Neuron (in vitro differentiated cells): ENCODE data around the gene GK.
"Not testable (repeated sequence)": the region's sequence is repeated elsewhere in the genome, so short reads cannot be mapped to it uniquely, and the experiment has no call there.

Experiments used
- H2AFZ ChIP-seq: one replicate; pipeline ENCODE4 v1.6.1; 2013; ENCODE audit warnings: low read depth, mild to moderate bottlenecking, inconsistent platforms, low read length, moderate library complexity
- H3K27me3 ChIP-seq: one replicate; pipeline ENCODE4 v1.6.1; 2013; ENCODE audit warnings: low read length; ENCODE audit not compliant: insufficient read depth
- H3K36me3 ChIP-seq: one replicate; pipeline ENCODE4 v1.6.1; 2013; ENCODE audit warnings: low read length; ENCODE audit not compliant: insufficient read depth
- H3K4me1 ChIP-seq: one replicate; pipeline ENCODE4 v1.6.1; 2013; ENCODE audit warnings: low read length; ENCODE audit not compliant: insufficient read depth
- H3K4me3 ChIP-seq: 2 replicates; pipeline ENCODE4 v1.5.1; 2013; ENCODE audit warnings: mild to moderate bottlenecking, low read length, moderate library complexity
- H3K9me3 ChIP-seq: one replicate; pipeline ENCODE4 v1.6.1; 2013; ENCODE audit warnings: low read length

Gene GK

DNA sequence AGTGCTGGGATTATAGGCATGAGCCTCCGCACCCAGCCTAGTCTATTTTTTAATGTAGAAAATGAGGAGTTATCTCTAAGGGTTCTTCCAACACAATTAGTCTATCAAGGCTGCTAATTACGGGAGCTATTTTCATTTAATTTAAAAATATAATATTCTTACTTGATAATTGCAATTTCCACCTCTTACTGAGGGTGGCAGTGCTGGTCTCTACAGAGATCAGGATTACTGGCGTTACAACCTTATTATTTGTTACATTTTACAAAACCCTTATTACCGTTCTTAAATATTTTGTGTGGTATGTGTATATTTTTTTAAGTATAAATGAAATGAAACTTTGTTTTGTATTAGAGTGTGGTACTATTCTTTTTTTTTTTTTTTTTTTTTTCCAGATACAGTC lies 17.6 kb upstream of the GK start:
- no peak overlapping the region for H2AFZ ChIP-seq
- H3K27me3 ChIP-seq: no peaks in the 10 kb centered on the region
- H3K4me1 ChIP-seq: no peaks in the 10 kb centered on the region
- H3K9me3 ChIP-seq: no peaks in the 10 kb centered on the region
- no peak overlapping the region for H3K4me3 ChIP-seq
- H3K36me3 ChIP-seq: no peaks in the 10 kb centered on the region

DNA sequence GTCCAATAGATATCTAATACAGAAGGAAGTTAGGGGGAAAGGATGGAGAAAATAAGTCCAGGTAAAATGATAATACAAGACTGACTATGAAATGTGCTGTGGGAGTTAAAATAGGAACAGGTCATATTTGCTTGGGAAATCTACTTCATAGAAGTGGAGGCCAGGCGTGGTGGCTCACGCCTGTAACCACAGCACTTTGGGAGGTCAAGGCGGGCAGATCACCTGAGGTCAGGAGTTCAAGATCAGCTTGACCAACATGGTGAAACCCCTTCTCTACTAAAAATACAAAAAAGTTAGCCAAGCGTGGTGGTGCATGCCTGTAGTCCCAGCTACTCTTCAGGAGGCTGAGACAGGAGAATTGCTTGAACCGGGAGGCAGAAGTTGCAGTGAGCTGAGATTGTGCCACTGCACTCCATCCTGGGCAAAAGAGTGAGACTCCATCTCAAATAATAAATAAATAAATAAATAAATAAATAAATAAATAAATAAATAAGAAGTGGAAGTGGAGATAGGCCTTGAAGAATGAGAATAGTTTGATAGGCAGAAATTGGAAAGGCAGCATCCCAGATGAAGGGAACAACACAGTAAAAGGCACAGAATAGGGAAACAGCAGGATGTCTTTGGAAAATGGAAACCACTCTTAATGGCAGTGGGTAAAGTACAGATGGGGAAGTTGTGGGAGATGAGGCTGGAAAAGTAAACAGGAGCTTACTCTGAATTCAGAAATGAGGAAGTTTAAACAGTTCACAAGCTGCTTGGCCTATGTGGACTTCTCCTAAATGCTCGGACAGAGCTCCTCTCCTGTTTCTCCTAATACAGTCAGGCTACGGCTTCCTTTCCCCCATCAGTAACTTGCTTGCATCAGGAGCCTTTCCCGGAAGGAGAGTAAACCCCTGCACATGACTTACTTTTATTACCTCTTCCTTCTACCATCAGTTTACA lies 15.1 kb upstream of the GK start:
- no peaks in the 10 kb centered on the region for H3K36me3 ChIP-seq
- no peak overlapping the region for H2AFZ ChIP-seq
- no peak overlapping the region for H3K4me3 ChIP-seq
- no peaks in the 10 kb centered on the region for H3K27me3 ChIP-seq
- no peaks in the 10 kb centered on the region for H3K4me1 ChIP-seq
- no peaks in the 10 kb centered on the region for H3K9me3 ChIP-seq

DNA sequence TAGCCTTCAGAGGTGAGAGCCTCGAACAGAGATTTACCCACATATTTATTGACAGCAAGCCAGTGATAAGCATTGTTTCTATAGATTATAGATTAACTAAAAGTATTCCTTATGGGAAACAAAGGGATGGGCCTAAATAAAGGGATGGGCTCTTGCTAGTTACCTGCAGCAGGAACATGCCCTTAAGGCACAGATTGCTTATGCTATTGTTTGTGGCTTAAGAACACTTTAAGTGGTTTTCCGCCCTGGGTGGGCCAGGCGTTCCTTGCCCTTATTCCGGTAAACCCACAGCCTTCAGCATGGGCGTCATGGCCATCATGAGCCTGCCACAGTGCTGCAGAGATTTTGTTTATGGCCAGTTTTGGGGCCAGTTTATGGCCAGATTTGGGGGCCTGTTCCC lies 13.5 kb upstream of the GK start:
- H3K4me3 ChIP-seq, H3K9me3 ChIP-seq, H3K27me3 ChIP-seq, H3K36me3 ChIP-seq, H3K4me1 ChIP-seq, H2AFZ ChIP-seq: not testable (repeated sequence)

DNA sequence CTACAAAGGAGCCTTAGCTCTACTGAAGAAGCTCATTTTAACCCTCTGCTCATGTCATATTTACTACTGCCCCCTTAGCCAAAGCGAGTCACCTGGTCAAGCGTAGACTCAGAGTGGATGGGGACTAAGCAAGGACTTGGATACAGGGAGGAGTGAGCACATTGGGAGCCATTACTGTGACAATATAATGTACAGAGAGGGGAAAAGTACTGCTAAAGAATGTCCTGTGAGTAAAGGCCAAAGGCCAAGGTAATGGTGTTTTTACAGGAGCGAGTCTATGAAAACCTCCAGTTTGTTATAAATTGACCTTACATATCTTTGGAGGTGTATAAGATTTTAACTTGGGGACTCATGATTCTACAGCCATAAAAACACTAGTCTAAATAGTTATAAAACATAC lies 10.6 kb upstream of the GK start:
- no peaks in the 10 kb centered on the region for H3K36me3 ChIP-seq

DNA sequence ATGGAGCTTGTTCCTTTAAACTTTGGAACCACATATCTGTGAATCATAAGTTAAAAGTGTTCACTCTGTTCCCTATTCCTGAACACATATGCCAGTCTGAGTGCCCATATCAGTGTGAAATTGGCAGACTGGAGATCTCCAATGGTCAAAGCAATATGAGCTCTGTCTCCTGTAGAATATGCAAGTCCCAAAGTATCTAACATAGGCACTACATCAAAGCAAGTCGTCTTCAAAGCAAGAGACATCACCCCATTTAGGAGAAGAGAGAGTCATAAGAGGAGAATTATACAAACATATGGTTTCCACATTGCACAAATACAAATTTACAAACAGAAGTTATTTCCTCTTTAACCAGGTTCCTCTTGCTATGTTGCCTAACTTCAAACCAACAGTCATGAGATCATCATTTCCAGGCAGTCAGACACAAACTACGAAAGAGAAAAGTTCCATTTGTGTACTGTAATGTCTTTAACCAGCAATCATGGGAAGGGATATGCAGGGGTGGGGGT lies 9.9 kb upstream of the GK start:
- H3K27me3 ChIP-seq: no peaks in the 10 kb centered on the region
- H3K4me3 ChIP-seq: no peak overlapping the region
- no peaks in the 10 kb centered on the region for H3K9me3 ChIP-seq
- no peaks in the 10 kb centered on the region for H3K4me1 ChIP-seq
- H3K36me3 ChIP-seq: no peaks in the 10 kb centered on the region
- no peak overlapping the region for H2AFZ ChIP-seq

More for the DNA sequence above, 10.6 kb upstream of the GK start:
- Histone ChIP-seq H2AFZ (no peak overlapping the region), H3K27me3 (no peaks in the 10 kb centered on the region), H3K9me3 (no peaks in the 10 kb centered on the region), H3K4me3 (no peak overlapping the region), H3K4me1 (no peaks in the 10 kb centered on the region)

DNA sequence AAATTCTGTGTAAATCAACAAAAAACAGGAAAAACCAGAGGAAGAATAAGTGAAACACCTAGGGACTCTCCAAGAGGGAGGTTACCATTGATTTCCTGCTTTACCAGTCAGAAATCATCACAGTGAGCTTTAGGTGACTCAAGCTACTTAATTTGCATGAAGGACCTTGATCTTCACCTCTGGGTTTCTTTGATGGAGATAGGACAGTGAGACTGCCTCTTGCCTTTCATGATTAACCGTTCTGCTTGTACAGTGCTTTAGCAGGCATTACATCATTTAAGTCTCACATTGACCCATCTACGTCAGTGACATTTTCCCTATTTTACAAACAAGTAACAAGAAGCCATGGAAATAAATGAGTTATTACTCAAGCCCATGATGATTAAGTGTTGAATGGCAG lies 3.4 kb upstream of the GK start:
- Histone ChIP-seq H3K9me3 (no peaks in the 10 kb centered on the region), H2AFZ (no peak overlapping the region), H3K36me3 (no peaks in the 10 kb centered on the region), H3K4me1 (no peaks in the 10 kb centered on the region), H3K27me3 (no peaks in the 10 kb centered on the region), H3K4me3 (no peak overlapping the region)

DNA sequence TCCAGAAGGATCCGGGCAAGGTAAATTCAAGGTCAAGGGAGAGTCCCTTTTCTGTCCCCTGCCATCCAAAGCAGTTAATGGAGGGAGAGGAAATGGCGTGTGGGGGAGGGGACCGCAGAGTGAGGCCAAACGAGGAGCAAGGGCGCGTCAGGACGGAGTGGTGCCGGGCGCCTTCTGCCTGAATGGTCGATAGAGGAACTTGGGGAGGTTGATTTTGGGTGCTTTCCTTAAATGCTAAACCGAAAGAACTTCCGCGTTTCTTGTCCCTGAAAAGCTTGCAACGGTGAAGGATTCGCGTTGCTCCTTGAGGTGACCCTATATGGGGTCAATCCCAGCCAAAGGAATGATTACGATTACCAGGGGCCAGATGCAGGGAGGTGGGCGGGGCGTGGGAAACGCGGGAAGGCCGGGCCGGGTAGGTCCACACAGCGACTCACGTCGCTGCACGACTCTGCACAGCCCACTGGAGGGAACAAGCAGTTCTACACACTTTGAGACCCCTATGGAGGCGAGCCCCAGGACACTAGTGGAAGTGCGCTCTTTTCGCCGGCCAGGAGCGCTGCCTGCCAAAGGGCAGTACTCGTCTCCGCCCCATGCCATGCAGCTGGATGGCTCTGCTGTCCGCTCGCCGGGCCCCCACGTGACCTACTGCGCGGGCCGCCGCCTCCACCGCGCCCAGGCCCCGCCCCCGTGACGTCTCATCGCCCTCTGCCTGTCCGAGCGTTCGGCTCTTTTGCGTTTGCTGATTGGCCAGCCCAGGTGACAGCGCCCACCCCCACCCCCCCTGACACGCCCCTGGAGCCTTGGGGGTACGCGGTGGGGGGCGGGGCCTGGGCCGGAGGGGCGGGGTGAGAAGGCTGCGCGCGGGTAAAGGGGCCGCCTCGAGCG lies 452 bp upstream of the GK start:
- Histone ChIP-seq H3K27me3 (no peaks in the 10 kb centered on the region), H3K4me3 (peak overlapping the region; percentile 93), H3K4me1 (no peaks in the 10 kb centered on the region), H2AFZ (peak overlapping the region; percentile 73), H3K36me3 (no peaks in the 10 kb centered on the region), H3K9me3 (no peaks in the 10 kb centered on the region)

DNA sequence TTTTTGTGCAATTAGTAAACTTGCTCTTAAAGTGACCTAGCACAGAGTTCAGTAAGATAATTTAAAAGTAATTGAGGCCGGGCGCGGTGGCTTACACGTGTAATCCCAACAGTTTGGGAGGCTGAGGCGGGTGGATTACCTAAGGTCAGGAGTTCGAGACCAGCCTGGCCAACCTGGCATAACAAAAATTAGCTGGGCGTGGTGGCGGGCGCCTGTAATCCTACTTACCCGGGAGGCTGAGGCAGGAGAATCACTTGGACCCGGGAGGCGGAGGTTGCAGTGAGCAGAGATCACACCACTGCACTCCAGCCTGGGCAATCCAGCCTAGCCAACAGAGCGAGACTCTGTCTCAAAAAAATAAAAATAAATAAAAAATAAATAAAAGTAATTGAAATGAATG lies 1.2 kb downstream of the GK start:
- H3K27me3 ChIP-seq, H3K4me1 ChIP-seq, H2AFZ ChIP-seq, H3K36me3 ChIP-seq, H3K9me3 ChIP-seq: not testable (repeated sequence)
- H3K4me3 ChIP-seq: peak overlapping the region; percentile 93

DNA sequence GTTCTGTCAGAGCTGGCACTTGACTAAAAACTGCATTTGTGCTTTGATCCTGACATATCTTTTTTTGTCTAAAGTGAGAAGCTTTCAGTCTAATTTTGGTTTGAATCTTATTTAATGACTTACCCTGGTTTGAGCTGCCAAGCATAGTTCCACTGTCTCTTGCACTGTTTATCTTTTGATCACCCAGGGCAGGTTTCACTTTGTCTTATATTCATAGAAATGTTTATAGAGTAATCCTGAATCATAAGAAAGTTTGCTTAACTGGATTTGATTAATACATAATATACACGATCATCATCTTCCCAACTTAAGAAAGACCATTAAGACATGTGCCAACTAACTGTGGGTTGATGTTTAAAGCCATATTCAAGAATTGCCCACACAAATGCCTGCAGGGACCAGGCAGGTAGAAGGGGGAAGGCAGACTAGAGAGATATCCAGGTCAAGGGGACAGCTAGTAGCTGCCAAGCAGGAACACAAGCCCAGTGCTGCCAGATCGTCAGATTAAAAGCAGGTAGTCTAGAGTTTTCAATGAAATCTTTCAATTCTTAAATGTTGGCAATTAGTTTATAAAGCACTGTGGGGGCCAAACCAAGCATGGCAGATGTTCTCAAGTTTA lies 1.9 kb downstream of the GK start:
- Histone ChIP-seq H3K4me1 (no peaks in the 10 kb centered on the region), H3K9me3 (no peaks in the 10 kb centered on the region), H3K27me3 (no peaks in the 10 kb centered on the region)

DNA sequence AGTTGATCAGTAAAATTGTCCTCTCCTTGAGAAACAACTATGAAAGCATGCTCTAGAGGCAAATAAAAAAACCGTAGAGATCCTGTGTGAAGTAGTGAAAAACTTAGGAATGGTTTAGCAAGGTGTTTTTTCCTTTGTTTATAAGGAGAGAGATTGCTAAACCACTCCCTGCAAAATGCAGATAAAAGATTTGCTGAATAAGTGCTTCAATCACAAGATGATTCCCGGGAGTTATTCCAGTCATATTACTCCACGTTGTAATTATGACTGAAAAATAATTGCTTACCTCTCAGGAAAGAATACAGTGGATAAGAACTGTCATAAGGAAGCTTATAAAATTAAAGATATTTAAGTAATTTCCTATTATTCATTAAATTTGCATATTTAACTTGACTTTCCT lies 2.8 kb downstream of the GK start:
- no peaks in the 10 kb centered on the region for H3K27me3 ChIP-seq
- H3K36me3 ChIP-seq: no peaks in the 10 kb centered on the region
- H2AFZ ChIP-seq: no peak overlapping the region
- no peak overlapping the region for H3K4me3 ChIP-seq
- H3K9me3 ChIP-seq: no peaks in the 10 kb centered on the region
- H3K4me1 ChIP-seq: no peaks in the 10 kb centered on the region

More for the DNA sequence above, 1.9 kb downstream of the GK start:
- Histone ChIP-seq H3K4me3 (no peak overlapping the region), H3K36me3 (no peaks in the 10 kb centered on the region), H2AFZ (no peak overlapping the region)

DNA sequence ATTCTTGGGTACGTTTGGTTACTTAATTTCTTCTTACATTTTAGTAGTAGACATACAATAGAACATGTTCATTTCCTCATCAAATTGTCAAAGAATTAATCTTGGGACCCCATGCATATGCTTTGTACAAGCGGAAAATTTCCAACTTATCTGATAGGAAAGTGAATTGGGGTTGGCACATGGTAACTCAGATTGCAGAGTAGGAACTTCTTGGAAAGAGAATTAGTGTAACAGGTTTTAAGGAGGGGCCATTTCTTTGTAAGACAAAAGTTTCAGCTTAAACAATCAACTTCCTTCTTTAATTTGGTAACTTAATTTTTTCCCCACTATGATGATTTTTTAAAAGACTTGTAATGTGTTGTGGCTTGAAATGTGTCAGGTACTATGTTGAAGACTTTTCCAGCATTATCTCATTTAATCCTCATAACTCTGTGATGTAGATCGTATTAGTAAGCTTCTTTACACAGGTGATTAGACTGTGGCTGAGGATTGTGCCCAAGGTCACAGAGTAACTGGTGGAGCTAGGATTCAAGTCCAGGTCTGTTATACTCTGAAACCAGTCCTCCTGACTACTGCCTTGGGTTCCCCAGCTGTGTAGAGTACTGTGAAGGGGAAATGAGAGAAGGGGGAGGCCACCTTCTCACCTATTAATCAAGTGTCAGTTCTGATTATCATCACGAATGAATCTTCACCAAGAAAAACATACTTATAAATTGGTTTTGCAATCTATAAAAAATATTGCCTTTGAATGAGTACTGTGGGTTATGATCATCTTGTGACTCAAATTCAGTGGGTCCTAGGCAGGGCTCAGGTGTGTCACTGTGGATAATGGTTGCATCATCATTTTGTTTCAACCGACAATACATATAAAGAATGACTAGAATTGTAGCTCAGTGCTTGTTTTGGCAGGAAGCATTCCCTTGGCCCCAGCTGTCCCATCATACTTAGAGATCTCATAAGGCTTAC lies 4.3 kb downstream of the GK start:
- no peaks in the 10 kb centered on the region for H3K4me1 ChIP-seq
- H3K36me3 ChIP-seq: no peaks in the 10 kb centered on the region
- no peaks in the 10 kb centered on the region for H3K27me3 ChIP-seq
- H2AFZ ChIP-seq: no peak overlapping the region
- no peak overlapping the region for H3K4me3 ChIP-seq
- no peaks in the 10 kb centered on the region for H3K9me3 ChIP-seq

DNA sequence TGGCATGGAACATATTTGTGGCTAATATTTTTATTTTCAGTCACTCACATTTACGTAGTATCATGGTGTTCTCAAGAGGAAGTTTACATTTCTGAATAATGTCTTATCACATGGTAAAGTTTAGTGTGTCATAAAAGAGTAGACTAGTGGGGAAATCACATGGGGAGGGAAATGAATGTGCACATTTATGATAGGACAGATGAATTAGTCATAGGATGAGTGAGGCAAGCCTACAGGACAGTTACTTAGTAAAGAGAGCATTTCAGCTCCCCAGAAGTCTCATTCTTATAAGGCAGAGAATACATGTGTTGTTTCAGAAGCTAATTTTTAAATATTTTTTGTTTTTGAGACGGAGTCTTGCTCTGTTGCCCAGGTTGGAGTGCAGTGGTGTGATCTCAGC lies 6.2 kb downstream of the GK start:
- Histone ChIP-seq H3K36me3 (no peaks in the 10 kb centered on the region), H3K4me1 (no peaks in the 10 kb centered on the region), H3K27me3 (no peaks in the 10 kb centered on the region), H3K4me3 (no peak overlapping the region), H3K9me3 (no peaks in the 10 kb centered on the region), H2AFZ (no peak overlapping the region)
